ENCODE results near the gene CKS1B. TPM values are rescaled to one million over a fixed set of nuclear protein-coding genes. Genes with fewer than 3 reads are reported as not detected.

The CKS1B gene
- total RNA-seq, 6 experiments from 2014 or later = 14.9 to 51.7 (median 23.1) TPM

DNA sequence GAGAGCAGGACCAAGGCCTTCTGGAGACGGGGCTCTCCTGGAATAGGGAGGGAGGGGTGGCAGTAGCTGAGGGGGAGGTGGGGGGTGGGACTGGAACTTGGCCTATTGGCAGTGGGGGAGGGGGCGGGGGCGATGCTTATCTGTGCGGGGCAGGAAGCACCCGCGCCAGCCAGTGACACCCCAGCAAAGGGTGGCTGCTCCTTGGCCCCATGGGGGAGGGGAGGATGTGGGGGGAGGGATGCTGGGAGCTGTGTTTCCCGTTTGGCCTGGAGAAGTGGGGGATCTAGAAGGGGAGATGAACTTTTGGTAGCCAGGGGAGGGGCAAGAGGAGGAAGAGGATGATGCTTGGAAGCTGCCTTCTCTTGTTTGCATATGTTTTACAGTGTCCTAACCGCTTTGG lies 39.2 kb downstream of the CKS1B start:
- H3K4me3 ChIP-seq = no peak overlapping the region
- DNase-seq = peak in 1 of 3 donors; percentile 23
- H3K27me3 ChIP-seq = no peaks in the 10 kb centered on the region
- ATAC-seq = no peak
- intact Hi-C loops (cut with DNase I) = no loop called here
- H3K27ac ChIP-seq = no peak overlapping the region
- TF ChIP-seq POLR2A (IDR thresholded peaks at IDR 0.05) = no peak
- TF ChIP-seq, protein P1, sequence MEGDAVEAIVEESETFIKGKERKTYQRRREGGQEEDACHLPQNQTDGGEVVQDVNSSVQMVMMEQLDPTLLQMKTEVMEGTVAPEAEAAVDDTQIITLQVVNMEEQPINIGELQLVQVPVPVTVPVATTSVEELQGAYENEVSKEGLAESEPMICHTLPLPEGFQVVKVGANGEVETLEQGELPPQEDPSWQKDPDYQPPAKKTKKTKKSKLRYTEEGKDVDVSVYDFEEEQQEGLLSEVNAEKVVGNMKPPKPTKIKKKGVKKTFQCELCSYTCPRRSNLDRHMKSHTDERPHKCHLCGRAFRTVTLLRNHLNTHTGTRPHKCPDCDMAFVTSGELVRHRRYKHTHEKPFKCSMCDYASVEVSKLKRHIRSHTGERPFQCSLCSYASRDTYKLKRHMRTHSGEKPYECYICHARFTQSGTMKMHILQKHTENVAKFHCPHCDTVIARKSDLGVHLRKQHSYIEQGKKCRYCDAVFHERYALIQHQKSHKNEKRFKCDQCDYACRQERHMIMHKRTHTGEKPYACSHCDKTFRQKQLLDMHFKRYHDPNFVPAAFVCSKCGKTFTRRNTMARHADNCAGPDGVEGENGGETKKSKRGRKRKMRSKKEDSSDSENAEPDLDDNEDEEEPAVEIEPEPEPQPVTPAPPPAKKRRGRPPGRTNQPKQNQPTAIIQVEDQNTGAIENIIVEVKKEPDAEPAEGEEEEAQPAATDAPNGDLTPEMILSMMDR (IDR thresholded peaks at IDR 0.05) = no peak
- peaks cover 0 to 51% (median 19%) of the 10 kb centered on the region in 4 donors for H3K4me1 ChIP-seq
- H3K9me3 ChIP-seq = no peaks in the 10 kb centered on the region
- 35% methylated on average over 4 of the region's 8 CpGs for WGBS (ENCODE audit: insufficient coverage, low coverage, low lambda C conversion rate, missing lambda C conversion rate)
- peaks cover 0 to 21% (median 13%) of the 10 kb centered on the region in 4 donors for H3K36me3 ChIP-seq

DNA sequence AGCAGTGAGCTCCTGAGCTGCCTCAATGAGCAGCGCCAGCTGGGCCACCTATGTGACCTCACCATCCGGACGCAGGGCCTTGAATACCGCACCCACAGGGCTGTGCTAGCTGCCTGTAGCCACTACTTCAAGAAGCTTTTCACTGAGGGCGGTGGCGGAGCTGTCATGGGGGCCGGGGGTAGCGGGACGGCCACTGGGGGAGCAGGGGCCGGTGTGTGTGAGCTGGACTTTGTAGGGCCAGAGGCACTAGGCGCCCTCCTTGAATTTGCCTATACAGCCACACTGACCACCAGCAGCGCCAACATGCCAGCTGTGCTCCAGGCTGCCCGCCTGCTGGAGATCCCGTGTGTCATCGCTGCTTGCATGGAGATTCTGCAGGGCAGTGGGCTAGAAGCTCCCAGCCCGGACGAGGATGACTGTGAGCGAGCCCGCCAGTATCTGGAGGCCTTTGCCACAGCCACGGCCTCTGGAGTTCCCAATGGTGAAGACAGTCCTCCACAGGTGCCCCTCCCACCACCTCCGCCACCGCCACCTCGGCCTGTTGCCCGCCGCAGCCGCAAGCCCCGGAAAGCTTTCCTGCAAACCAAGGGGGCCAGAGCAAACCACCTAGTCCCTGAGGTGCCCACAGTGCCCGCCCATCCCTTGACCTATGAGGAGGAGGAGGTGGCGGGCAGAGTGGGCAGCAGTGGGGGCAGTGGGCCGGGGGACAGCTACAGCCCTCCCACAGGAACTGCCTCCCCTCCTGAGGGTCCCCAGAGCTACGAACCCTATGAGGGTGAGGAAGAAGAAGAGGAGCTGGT lies 40.4 kb downstream of the CKS1B start:
- ATAC-seq = no peak
- Histone ChIP-seq H3K27ac (no peak overlapping the region), H3K9me3 (no peaks in the 10 kb centered on the region), H3K36me3 (peaks cover 0 to 21% (median 13%) of the 10 kb centered on the region in 4 donors), H3K27me3 (no peaks in the 10 kb centered on the region), H3K4me1 (peaks cover 0 to 42% (median 14%) of the 10 kb centered on the region in 4 donors), H3K4me3 (no peak overlapping the region)
- TF ChIP-seq, protein P1 (IDR thresholded peaks at IDR 0.05) = no peak
- TF ChIP-seq POLR2A (IDR thresholded peaks at IDR 0.05) = no peak
- 60% methylated on average over 2 of the region's 31 CpGs for WGBS (ENCODE audit: insufficient coverage, low coverage, low lambda C conversion rate, missing lambda C conversion rate)
- peak in 1 of 3 donors; percentile 19 for DNase-seq
- intact Hi-C loops (cut with DNase I) = no loop called here

DNA sequence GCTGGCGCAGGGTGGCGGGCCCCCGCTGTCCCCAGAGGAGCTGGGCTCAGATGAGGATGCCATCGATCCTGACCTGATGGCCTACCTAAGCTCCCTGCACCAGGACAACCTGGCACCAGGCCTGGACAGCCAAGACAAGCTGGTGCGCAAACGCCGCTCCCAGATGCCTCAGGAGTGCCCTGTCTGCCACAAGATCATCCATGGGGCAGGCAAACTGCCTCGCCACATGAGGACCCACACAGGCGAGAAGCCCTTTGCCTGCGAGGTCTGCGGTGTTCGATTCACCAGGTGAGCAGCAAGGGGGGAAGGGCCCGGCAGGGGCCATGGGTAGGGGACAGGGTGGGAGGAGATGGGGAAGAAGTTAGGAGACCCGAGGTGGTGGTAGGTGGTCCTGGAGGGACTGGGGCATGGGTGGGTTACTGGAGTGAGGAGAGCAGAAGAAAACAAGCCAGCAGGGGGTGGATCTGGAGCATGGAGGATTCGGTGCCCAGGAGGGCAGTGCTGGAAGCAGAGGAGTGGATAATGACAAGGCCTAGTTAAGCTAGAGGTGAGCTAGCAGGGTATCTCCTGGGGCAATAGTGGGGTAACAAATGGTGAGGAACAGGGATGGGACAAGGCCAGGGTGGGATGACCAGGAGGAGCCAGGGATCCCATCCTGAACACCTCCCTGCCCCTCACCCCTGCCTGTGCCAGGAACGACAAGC lies 41.2 kb downstream of the CKS1B start:
- H3K27ac ChIP-seq = no peak overlapping the region
- TF ChIP-seq, protein P1 (IDR thresholded peaks at IDR 0.05) = no peak
- TF ChIP-seq POLR2A (IDR thresholded peaks at IDR 0.05) = no peak
- no peaks in the 10 kb centered on the region for H3K27me3 ChIP-seq
- peaks cover 0 to 36% (median 14%) of the 10 kb centered on the region in 4 donors for H3K4me1 ChIP-seq
- no peak for ATAC-seq
- peak in 1 of 3 donors; percentile 24 for DNase-seq
- no peak overlapping the region for H3K4me3 ChIP-seq
- intact Hi-C loops (cut with DNase I) = no loop called here
- H3K9me3 ChIP-seq = no peaks in the 10 kb centered on the region
- 76% methylated on average over 9 of the region's 16 CpGs for WGBS (ENCODE audit: insufficient coverage, low coverage, low lambda C conversion rate, missing lambda C conversion rate)
- H3K36me3 ChIP-seq = peaks cover 0 to 21% (median 13%) of the 10 kb centered on the region in 4 donors

DNA sequence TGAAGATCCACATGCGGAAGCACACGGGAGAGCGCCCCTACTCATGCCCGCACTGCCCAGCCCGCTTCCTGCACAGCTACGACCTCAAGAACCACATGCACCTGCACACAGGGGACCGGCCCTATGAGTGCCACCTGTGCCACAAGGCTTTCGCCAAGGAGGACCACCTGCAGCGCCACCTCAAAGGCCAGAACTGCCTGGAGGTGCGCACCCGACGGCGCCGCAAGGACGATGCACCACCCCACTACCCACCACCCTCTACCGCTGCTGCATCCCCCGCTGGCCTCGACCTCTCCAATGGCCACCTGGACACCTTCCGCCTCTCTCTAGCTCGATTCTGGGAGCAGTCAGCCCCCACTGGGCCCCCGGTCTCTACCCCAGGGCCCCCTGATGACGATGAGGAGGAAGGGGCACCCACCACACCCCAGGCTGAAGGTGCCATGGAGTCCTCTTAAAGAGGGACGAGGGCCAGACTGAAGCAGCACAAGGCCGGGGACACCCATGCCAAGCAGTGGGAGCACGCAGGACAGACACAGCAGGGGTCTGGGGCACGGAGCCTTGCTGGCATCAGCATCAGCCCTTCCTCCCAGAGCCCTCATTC lies 41.9 kb downstream of the CKS1B start:
- H3K36me3 ChIP-seq = peaks cover 0 to 21% (median 11%) of the 10 kb centered on the region in 4 donors
- ATAC-seq = no peak
- 73% methylated on average over 6 of the region's 26 CpGs for WGBS (ENCODE audit: insufficient coverage, low coverage, low lambda C conversion rate, missing lambda C conversion rate)
- intact Hi-C loops (cut with DNase I) = no loop called here
- H3K27me3 ChIP-seq = no peaks in the 10 kb centered on the region
- H3K4me1 ChIP-seq = peaks cover 0 to 29% (median 14%) of the 10 kb centered on the region in 4 donors
- TF ChIP-seq, protein P1 (IDR thresholded peaks at IDR 0.05) = no peak
- no peak for TF ChIP-seq POLR2A (IDR thresholded peaks at IDR 0.05)
- no peak overlapping the region for H3K4me3 ChIP-seq
- H3K27ac ChIP-seq = peak overlapping the region in 1 of 3 donors; percentile 69
- no peaks in the 10 kb centered on the region for H3K9me3 ChIP-seq
- peak in 1 of 3 donors; percentile 22 for DNase-seq
